Stimulated activated CD8-positive, alpha-beta memory T cell treated with anti-CD3 and anti-CD28 coated beads, Interleukin-15, amount 100 ng/mL, for 4 hours (primary cell): ENCODE measurements around the gene M1AP.
"Not testable (repeated sequence)": the region's sequence is repeated elsewhere in the genome, so short reads cannot be mapped to it uniquely, and the experiment has no call there.

Experiments used
- DNase-seq, 2 donors: peaks; one replicate each; pipeline ENCODE4 v3.0.0-alpha.2; 2020; ENCODE audit warnings: low read depth in 2 of 2

M1AP gene

DNA sequence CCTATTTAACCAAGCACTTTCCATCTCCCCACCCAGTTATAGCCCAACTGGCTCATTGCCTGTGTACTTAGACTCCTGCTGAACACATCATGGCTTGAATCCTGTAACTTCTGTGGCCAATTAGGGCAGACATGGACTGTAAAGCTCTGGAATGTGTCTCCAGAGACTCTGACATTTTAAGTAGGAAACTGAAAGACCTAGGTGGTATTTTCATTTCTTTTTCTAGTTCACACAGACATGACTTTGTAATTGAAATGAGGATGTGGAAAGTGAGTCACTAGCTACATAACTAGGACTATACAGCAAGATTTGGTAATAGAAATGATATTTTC is 81.4 kb downstream of the M1AP start:
- DNase-seq, result no peak

DNA sequence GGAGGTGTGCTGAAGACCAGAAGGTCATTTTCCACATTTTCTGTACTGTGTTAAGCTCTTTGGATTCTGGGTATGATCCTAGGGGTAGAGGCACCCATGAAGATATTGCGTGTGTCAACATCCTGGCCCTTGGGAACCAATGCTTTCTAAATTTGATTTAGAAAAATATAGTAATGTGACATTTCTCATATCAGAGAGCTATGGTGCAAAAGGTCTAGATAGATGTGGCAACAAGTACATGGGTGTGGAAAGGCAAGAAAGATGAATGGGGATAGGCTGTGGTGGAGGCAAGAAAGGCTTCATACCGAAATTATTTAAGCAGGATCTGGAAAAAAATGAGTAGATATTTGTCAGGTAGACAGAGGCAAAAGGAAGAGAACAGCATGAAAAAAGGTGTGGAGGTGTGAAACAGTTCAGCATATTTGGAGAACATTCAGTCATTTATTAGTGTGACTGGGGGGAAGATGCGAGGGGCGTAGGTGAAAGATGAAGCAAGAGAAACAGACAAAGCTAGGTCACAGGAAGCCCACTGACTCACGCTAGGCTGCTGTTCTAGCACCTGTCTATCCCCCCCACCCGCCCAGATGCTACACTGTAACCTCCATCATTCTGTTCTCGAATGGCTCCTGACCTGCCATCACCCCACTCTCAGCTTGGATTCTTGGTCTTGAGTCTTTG is 81.9 kb downstream of the M1AP start:
- DNase-seq, result no peak

DNA sequence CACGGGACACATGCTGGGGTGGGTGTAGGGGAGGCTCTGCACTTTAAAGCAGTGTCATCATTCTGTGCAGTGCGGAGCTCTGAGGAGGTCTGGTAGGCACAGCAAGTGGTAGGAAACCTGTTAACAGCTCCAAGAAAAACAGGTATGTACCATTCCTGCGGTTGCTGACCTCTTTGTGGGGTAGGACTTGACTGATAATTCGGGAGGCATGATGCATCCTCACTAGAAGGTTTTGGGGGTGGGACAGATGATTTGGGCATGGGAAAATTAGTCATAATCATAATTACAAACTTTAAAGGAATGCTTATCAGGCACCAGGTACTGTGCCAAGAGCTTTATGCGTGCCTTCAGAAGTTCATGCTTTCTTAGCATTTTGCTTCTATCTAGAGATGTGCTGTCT is 83.9 kb downstream of the M1AP start:
- no peak for DNase-seq

DNA sequence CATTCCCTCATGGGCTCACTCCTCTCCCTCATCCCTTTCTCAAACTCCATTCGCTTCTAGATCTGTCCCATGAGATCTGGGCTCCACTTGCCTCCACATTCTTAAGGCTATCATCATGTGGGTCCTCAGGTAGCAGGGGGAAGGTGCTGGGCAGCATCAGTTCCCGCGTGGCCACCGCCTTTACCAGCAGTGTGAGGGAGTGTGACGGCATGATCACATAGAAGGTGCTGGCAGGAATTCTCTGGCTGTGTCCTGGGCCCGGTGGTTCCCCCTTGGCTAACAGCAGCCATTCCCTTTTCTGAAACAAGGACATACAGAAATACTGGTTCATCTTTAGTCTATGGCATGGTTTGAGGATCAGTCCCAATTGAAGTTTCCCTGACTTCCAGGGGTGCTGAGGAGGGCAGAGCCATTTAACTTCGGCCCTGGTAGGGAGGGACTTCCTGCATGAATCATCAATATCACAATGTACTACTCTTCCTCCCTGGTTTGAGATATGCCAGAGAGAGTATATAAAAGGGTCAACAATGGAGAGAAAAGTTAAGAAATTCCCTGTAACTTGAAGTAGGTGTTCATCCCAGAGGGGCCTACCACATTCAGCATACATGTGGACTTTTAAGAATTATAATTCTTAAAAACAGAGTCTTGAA is 85.9 kb downstream of the M1AP start:
- no peak for DNase-seq

DNA sequence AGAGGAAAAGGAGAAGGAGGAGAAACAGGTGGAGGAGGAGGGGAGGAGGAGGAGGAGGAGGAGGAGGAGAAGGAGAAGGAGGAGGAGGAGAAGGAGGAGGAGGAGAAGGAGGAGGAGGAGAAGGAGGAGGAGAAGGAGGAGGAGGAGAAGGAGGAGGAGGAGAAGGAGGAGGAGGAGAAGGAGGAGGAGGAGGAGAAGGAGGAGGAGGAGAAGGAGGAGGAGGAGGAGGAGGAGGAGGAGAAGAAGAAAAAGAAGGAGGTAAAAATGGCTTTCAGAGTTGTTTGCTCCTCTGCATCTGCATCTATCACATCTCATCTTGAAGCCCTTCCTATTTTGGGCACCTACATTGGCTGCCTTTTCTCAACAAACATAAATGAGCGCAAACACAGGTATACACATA is 87.1 kb downstream of the M1AP start:
- not testable (repeated sequence) for DNase-seq

DNA sequence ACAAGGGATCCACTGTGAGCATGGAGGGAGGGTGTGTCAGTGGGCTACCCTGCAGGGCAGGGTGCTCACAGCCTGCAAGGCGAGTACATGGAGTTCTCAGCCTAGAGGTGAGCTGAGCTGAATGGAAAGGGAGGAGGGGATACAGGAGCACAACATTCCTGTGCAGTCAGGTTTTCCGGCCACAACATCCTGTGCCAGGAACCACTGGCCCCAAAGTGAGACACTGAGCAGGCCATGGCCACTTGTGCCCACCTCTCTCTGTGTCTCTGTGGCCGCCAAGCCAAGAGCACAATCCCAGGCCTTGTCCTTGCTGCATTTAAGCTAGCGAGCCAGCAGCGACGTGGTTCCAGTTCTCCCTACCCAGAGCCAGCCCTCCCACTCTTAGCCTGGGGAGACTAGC is 87.5 kb downstream of the M1AP start:
- no peak for DNase-seq

DNA sequence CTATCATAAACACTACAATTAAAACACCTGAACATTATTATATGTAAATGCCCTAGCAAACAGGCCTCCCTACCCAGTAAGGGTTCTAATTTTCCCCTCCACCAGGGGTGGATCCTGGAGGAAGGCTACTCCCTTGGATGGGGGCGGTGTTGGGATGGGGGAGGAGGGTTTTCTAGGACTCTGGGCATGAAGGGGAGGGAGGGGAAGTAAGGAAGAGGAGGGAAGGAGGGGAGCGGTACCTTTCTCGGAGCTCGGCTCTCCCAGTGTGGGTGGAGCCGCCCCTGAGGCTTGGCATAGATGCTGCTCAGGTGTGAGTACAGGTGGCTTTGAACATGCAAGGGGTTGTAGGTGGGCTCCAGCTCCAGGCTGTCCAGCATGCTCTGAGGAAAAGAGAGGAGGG is 88.2 kb downstream of the M1AP start:
- DNase-seq, result no peak

DNA sequence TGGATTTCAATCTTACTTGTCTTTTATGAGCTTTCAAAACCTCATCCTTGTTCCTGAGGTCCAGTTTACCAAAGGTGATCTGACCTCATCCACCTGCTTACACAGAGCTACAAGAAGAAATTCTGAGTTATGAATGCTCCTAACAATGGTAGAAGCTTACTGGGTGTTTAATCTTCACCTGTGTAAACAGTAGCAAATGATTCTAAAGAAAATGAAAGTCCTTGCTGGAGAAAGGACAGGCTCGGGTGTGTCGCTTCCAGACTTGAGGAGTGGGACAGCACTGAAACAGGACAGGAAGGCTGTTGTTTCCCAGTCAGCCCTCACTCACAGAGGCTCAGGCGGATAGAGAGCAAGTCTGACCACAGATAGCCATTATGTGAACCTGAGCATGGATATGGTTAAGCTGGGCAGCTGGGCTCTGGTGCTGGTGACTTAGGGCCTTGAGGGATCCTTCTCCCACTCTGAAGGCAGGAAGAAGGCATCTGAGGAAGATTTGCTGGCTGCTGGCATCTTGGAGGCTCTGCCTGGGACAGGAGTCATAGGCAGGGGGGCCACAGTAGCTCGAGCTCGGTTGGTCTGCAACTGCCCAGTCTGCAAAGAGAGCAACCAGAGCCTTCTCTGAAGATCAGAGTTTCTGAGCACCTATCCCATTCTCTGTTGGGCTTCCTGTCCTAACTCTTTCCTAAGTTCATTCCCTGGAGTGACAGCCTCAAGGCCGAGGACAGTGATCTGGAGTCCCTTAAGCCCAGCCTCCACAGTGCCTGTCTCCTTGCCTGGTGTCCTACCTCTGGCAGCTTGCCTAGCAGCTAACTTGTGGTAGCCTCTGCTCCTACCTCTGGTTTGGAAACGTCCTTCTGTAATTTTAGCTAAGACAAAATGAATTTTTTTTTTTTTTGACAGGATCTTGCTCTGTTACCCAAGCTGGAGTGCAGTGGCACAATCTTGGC is 89.6 kb downstream of the M1AP start:
- DNase-seq, result no peak

DNA sequence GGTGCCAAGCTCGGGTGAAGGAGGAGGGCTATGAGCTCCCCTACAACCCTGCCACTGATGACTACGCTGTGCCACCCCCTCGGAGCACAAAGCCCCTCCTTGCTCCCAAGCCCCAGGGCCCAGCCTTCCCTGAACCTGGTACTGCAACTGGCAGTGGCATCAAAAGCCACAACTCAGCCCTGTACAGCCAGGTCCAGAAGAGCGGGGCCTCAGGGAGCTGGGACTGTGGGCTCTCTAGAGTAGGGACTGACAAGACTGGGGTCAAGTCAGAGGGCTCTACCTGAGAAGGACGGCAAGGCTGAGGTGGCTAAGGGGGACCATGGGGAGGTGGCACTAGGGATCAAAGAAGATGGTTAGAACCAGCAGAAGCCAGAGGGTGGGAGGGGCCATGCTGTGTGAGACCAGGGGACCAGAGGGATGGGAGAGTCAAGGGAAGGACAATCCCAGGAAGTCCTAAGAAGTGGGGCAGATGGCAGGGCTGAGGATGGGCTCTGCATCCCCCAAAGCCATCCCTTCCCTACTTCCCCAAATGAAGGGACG is 91.2 kb downstream of the M1AP start:
- no peak for DNase-seq

DNA sequence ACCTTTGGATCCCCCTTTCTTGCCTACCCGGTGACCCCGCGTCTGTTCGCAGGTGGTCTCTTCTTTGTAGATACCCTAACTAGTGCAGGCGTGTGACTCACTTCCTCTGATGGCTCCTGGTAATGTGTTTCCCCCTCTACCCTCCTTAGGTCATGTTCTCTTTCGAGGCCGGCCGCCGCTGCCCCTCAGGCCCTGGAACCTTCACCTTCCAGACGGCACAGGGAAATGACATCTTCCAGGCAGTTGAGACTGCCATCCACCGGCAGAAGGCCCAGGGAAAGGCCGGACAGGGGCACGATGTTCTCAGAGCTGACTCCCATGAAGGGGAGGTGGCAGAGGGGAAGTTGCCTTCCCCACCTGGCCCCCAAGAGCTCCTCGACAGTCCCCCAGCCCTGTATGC is 92.0 kb downstream of the M1AP start:
- no peak for DNase-seq

DNA sequence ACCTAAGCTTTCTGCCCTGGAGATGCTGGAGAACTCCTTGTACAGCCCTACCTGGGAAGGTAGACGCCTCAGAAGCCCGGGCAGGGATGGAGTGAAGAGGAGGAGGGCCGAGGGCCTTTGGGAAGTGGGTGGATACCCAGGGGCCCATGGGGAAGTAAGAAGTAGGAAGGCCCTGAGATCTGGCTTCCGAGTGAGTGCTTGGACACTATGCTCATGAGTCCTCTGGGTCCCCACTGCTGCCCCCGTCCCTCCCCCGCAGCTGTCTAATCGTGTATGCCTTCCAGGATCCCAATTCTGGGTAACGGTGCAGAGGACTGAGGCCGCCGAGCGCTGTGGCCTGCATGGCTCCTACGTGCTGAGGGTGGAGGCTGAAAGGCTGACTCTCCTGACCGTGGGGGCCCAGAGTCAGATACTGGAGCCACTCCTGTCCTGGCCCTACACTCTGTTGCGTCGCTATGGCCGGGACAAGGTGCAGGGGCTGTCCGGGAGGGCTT is 92.5 kb downstream of the M1AP start:
- no peak for DNase-seq

DNA sequence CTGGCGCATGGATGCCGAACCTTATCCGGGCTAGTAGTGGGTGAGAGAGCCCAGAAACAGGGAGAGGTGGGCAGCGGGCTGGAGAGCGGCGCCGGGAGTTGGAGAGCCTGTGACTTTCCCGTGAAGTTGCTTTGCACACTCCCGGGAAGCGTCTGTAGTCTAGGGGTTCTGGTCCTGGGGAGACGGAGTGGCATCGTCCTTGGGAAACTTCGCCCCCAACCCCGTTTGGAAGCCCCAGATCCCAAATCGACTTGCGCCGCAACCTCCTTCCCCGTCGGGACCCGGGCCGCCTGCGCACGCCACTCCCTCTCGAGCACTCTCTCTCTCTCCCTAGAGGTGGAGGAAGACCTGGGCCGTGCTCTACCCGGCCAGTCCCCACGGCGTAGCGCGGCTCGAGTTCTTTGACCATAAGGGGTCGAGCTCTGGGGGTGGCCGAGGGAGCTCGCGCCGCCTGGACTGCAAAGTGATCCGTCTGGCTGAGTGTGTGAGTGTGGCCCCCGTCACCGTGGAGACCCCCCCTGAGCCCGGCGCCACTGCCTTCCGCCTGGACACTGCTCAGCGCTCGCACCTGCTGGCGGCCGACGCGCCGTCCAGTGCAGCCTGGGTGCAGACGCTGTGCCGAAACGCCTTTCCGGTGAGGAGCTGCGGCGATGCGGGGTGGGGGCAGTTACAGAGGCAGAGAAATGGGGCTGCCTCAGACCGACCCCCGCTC is 93.2 kb downstream of the M1AP start:
- peak in 1 of 2 donors; percentile 12 for DNase-seq

DNA sequence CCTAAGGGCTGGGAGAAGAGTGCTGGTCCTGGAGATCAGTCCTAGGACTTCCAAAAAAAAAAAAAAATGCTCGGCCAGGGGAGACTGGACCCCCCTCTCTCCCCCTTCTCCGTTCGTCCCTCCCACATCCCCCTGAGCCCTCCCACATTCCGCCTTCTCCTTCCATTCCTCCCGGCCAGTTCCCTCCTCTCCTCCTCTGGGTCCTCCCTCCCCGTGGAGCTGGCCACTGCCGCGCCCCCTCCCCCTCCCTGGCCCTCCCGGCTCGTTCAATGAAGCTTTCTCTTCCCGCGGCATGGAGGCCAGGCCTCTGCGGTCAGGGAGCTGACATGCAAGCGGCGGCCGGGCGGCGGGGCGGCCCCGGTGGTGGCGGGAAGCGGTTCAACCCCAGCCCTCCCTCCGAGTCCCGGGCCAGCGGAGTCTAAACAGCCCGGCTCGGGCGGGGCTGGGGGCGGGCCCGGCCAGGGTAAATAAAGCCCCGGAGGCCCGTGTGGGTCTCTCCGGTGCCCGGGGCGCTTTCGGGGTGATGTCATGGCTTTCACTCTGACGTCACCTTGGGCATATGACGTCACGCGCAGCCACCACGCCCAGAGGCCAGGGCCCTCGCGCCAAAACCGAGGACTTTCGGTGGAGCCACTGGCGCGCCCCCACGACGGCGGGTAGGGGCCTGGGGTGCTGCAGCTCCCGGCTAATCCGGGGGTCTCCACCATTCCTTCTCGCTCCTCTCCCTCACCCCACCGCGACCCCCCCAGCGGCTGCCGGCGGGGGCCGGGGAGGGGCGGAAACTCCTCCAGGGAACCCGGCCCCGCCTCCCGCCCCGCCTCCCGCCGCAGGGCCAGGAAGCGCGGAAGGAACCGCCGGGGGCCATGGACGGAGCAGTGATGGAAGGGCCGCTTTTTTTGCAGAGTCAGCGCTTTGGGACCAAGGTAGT is 94.0 kb downstream of the M1AP start, which contains the start of the genes DOK1 and LOXL3:
DOK1 (plus strand) TSS at position 829 of the 928 bp plus-strand sequence; CDS start at position 864, 35 bp downstream.
LOXL3 (minus strand) TSS at position 51 of the 928 bp plus-strand sequence. CDS start 1,308 bp downstream, outside the sequence.
- DNase-seq, result peak; percentile 63 to 65

DNA sequence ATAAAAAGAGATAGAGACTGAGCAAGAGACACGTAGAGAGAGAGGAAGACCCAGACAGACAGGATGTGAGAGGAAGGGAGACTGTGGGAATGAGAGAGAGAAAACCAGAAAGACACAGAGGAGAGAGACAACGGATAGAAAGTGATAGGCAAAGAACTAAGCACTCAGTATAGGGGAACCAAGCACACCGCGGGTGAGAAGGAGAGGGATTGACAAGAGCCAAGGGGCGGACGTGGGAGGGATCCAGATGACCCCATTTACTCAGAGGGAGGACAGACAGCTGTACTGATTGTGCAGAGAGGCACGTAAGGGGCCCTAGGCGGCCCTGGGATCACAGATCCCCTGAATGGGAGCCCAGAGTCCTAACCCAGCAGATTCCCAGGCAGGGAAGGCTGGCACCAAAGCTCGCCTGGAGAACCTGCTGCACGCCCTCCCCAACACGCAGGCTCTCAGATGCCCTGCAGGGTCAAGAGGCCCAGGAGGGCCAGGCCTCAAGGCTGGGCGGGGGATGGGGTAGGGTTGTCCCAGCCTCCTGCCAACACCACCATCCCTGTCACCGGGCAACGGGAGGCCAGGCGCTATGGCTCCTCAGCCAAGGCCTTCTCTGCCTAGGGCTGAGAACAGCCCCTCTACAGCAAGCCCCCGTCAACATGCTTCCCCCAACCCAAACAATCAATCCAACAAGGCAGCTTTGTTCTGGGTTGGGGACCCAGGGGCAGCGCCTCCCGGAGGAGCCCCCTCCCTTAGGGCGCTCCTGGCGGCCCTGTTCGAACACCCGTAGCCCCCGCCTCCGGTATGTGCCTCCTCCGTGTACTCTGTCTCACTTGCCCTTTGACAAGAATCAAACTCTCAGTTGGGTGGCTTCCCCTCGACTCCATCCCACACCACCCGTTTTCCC is 95.0 kb downstream of the M1AP start:
- DNase-seq, result no peak

DNA sequence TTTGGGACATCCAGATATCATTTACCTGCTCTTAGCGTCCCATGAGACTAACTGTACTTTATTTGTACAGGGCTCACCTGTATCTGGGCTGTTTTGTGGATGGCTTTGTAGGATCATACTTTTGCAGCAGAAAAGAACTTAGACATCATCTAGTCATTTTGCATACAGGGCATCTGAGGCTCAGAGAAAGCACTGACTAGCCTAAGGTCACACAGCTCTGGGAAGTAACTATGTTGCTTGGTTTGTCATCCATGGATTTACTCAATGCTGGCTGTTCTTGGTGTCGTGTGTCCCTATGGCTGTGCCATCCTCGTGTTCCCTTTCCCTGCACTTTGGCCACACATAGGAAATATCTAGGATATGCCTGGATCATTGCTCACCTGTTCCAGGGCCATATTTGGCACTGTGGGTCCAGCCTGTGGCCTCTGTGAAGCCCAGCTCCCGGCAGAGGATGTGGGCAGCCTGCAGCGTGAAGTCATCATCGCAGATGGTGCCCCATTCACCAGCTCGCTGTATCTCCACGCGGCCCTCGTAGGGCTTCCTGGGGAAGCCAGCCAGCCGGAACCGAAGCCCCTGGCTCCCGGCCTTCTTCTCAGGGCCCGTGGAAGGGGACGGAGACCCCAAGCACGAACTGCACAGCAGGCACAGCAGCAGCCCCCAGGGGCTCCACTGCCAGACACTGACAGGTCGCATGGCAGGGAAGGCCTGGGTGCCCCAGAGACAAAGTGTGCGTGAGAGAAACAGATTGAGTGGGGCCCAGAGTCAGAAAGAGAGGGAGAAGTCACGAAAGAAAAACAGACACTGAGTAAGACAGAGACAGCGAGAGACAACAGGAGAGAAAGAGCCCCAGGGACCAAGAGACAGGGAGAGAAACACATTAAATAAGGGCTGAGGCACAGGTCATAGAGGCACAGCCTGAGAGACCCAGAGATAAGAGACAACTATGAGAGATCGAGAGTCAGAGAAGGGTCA is 95.9 kb downstream of the M1AP start:
- no peak for DNase-seq

DNA sequence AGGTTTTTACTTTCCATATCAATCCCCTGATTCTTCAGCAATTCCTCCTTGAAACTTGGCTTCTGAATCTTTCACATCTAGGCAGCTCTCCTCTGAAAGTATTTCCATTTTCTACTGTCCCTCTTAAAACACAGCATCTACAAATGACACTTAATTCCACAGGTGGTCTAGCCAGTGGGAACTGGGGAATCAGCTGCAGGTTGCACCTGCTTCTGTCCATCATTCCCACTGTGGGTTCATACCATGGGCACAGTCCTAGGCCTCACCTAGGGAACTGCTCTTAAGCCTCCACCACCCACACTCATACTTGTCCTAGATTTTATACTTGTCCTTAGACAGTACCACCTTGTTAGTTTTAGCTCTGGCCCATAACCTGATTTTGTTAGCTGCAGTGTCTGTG is 96.6 kb downstream of the M1AP start:
- no peak for DNase-seq

DNA sequence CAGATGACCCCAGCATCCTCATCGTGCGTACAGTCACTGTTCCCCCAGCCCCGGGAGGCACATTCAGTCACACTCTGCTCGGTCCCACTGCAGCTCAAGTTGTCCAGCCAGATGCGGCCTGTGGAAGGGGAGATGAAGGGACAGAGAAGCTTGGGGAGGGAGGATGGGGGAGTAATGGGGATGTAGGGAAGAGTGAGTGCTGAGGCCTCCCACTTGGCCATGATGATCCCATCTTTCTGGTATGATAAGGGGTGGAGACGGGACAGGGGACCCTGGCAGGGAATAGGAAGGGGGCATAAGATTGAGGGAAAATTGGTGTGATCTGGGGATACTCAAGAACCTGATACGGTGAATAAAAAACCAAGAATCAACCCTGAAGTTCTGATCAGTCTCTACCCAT is 97.9 kb downstream of the M1AP start:
- no peak for DNase-seq
